Stimulated activated CD4-positive, alpha-beta T cell treated with anti-CD3 and anti-CD28 coated beads, Interleukin-15, amount 100 ng/mL, for 1 hour (primary cell): ENCODE results near the gene DCX.

Source experiments
- DNase-seq, 2 donors: peaks; one replicate each; pipeline ENCODE4 v3.0.0-alpha.2; 2020; ENCODE audit warnings: low read depth in 1 of 2, low spot score in 1 of 2

DCX gene

DNA sequence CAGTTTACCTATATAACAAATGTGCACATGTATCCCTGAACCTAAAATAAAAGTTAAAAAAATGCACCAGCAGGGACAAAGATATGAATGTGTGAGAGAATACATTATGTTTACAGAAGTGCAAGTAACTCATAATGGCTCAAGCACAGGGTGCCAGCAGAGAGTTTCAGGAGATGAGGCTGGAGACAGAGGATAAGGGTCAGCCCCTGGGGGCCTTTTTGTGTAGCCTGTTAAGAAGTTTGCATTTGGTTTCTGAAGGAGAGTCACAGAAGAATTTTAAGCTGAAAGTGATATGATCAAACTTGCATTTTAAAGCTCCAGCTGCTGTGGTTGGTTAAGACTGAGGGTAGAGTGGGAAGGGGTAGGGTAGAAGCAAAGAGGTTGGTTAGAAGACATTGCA is 93.1 kb downstream of the DCX start:
- DNase-seq = no peak

DNA sequence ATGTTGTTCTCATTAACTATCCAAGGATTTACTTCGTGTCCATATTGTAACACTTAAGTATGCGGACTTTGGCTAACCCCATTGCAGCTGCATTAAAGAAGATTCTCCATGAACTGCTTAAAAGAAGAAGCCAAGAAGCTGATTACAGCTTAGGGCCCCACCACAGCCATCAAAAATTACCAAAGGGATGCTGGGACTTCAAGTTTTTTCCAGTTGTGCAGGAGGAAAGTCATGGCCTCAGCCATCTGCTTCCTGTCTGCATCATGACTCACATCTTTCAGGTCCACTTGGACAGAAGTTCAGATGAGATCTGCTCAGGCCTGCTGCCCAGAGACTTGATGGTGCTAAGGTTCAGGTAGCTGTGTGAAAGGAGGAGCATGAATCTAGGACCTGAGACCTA is 102.9 kb downstream of the DCX start:
- no peak for DNase-seq

DNA sequence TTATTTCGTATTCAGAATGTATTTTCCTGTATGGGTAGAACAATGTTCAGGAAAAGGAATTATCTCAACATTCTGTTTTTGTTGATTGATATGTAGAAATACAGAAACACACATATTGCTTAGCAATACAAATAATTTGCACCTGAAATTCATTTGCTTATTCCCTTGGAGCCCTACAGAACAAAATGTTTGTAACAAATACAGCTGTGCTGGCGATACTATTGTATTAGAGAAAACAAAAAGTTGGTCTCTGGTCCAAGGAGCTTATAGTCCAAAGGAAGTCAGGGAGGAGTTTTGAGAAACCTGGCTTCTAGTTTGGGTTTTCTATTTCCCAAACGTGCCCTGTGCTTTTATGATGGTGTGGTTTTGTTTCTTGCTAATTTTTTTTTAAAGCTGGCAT is 104.0 kb downstream of the DCX start:
- no peak for DNase-seq

DNA sequence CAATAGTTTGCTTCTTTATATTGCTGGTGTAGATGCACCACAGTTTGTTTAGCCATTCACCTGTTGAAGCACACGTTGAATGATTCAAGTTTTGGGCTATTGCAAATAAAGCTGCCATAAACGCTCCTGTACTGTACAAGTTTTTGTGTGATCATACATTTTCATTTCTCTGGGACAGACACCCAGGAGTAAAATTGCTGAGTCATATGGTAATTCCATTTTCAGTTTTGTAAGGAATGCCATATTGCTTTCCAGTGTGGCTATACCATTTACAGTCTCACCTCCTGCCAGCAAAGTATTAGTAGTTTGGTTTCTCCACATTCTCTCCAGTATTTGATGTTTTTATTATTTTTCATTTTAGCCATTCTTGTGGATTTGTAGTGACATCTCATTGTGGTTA is 109.7 kb downstream of the DCX start:
- no peak for DNase-seq

DNA sequence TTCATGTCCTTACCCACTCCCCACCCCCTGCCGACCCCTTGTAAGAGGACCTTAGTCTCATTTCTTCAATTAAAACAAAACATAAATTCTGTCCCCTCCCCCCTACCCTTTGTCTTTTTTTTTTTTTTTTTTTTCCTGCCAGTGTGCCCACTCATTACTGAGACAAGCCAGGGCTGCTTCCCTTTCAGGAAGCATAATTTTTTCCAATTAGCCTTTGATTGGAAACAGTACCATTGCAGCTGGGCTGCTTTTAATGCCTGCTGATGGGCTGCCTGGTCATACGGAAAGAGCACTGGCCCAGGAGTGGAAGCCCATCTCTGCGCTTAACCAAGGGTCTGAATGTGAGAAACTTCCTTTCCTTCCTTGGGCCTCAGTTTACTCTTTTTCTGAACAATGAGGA is 123.2 kb downstream of the DCX start:
- DNase-seq = no peak

DNA sequence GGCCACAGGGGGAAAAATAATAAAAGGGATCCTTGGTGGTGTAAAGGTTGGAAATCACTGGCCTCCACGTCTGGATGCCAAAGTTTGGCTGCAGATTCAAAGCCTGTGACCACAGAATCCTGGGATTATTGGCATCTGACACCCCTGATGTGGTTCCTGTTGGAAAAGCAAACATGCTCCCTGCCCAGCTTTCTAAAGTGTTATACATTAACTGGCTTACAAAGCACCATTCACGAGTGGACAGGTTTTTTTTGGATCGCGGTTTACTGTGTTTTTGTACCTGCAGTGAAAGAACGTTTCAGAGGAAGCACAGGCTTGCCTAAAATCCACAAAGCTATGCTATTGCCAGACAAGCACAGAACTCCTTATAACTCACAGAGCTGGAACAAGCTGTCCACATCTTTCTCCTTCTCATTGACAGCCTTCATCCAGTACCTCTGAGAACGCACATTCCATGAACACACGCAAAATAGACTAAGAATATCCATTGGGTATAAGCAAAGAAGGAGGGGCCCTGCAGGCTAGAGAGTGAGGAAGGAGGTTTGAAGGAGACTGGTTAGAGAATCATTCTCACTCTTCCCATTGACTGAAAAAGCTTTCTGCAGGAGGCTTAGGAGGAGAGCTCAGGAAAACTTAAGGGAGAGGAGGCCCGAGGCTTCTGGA is 127.2 kb downstream of the DCX start:
- no peak for DNase-seq

DNA sequence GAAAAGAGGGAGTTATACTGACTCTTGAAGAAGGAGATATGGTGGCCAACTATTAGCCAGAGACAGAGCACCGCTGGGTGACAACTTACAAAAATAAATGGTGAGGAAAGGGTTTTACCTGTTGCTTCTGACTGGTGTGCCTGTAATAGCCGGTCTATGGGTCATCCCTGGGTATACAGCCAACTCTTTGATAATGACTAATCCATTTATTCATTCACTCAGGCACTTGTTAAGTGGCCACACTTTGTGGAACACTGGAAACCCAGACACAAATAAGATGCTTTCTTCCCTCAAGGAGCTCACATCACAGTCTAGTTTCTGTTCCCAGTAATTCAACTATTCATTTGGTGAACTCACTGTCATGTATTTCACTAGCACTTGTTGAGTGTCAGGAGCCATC is 128.5 kb downstream of the DCX start:
- DNase-seq = no peak

DNA sequence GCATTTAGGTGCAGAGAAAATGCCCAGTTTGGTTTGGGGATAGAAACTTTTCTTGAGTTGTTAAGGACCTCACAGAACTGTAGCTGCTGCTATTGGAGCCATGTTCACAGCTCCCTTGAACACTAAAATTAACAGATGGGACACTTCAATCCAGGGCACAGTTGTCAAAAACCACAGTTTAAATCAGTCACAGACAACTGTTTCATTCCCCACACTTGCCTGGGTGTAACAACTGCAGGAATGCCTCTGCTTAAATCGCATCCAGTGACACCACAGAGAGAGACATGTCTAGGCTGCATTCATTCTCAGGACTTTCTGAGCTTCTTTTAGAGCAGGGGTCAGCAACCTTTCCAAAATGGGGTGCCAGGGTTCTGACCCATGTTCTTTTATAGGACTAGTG is 129.0 kb downstream of the DCX start:
- DNase-seq = no peak

DNA sequence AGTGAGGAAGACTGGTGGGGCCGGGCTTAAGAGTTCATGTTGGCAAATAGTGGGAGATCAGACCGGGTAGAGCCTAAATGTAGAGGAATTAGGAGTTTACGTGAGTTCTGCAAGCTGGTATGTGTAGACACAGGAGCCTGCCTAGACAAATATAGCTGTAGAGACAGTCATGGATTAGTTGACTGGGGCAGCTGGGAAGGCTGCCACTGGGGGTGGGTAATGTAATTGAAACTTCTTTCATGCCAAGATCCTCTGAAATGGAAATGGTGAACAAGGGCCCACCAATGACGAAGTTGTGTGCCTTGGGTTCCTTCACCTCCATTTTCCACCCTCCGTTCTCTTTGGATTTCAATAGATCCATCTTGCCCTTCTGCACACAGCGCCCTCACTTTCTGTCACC is 129.9 kb downstream of the DCX start:
- no peak for DNase-seq

DNA sequence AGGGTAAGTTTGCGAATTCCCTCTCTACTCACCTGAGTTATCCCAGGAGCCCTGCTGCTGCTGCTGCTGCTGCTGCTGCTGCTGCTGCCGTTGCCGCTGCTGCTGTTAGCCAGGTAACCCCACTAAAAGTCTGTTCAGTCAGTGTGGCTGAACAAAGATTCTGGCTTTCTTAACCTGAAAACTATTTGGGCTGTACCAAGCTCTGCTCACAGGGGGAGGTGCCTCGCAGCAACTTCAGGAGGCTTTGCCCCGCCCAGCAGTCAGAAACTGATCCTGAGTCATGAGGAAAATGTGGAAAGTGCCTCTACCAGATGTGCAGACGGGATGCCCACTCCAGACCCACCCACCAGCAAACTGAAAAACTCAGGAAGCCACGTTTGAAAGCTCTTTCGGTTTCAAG is 141.7 kb downstream of the DCX start, which contains the start of gene CAPN6:
CAPN6 (minus strand) TSS at position 145 of the 400 bp plus-strand sequence. CDS start 6,547 bp downstream, outside the sequence.
- no peak for DNase-seq

DNA sequence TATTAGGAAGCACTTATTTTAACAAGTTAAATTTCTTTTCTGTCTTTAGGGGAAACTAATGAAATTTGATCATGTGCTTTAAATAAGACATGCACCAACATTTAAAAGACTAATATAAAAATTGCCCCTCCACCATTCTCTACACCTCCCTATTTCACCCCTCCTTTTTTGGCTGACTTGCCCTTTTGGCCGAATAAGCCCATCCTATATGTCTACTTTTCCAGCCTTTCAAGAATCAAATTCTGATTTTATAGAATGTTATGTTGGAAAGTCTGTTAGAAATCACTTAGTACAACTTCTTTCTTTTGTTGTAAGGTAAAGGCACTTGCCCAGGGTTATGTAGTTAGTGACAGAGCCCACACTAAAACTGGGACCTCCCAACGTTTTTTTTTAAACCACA is 143.5 kb downstream of the DCX start:
- no peak for DNase-seq

DNA sequence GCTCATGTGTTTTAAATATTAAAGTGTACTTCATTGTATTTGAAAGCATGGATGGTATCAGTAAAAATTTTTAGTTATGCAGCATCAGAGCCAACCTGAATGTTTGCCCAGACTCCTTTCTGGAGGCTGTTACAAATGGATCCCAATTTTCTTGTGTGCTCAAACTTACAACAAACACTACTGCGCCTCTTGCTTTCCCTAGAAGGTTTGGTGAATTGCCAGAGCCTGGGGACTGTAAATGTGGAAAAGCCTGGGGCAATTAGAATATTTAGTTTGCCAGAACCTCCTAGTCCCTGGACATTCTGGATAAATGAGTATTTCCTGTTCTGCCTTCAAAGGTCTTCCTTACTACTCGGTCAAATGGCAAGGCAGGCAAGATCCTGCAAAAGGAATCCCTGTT is 146.5 kb downstream of the DCX start:
- no peak for DNase-seq

DNA sequence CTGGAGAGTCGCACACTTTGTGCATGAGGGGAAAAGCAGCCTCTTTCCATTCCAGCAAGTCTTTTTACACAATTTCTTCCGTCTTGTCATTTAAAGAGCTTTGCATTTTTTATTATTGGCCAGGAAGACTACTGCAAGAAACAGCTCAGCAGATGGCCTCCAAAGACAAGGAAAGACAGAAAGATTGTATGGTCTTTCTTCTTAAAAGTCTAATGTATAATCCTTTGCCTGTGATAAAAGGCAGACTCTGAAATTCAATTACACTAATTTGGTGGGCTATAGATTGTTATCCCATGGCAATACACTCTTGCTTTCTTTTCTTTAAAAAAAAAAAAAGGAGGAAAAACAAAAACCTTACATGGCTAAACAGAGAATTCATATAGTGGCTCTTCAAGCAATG is 147.6 kb downstream of the DCX start:
- no peak for DNase-seq

DNA sequence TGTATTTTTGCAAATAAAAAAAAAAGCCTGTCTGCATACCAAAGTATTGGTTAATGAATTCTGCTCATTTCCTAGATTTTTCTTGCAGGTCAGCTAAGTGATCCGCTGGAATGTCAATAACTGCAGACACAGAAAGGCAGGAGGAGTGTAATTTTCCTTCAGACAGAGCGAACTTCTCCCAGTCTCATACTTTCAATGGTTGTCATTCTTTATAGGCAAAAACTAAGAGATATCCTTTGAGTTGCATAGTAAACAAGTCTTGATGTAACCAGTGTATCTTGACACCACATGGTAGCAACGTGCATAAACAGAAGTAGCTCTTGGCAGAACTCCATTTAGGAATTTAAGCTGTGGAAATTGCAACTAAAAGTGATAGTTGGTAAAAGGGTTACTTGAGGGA is 149.9 kb downstream of the DCX start:
- no peak for DNase-seq

DNA sequence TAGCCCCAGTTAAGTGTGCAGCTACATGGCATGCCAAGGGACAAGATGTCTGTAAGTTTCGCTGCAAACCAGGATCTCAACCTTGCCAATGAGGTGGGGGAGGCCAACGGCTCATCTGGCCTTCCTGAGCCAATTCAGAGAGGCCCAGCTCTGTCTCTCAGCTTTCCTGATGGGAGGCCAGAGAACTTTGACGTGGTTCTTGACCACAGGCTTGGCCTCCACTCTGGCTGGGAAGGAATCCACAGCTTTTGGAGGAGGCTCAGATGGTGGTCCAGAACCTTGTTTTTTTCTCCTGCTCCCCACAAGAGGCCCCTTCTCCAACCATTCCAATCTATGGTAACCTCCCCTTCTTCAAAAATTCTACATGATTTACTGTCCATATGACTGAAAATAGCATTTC is 151.5 kb downstream of the DCX start:
- no peak for DNase-seq

DNA sequence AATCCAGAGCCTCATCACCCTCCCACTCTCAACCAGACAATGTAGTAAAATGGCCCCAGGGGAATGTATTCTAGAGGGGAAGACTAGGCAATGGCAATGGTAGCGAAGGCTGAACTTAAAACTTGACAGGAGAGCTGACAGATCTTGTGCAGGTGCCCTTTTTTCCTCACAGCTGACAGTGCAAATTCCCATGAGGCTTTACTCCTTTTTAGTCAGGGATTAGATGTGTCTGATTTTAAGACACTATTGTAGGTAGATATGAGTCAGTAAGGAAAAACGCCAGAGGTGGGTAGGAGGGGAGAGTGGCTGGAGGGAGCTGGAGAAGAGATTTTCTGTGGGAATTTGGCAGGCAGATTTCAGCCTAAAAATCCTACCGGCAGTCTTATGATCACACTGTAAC is 152.4 kb downstream of the DCX start:
- no peak for DNase-seq

DNA sequence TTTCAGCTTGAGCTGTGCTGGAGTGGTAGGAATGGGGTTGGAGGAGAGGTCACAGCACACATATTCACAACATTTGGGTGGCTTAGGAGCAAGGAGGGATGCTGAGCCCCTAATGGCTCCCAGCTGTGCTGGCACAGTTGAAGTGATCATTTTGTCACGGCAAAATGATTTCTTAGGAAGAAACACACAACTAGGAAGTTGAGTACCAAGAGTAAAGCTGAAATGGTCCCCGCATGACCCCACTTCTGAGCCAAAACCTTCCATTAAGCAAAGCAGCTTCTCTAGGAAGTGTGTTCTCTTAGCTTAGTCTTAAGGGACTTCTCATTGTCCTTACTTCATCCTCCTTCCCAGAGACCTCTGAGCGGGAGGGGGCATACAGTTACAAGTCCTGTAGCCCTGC is 154.3 kb downstream of the DCX start:
- no peak for DNase-seq

DNA sequence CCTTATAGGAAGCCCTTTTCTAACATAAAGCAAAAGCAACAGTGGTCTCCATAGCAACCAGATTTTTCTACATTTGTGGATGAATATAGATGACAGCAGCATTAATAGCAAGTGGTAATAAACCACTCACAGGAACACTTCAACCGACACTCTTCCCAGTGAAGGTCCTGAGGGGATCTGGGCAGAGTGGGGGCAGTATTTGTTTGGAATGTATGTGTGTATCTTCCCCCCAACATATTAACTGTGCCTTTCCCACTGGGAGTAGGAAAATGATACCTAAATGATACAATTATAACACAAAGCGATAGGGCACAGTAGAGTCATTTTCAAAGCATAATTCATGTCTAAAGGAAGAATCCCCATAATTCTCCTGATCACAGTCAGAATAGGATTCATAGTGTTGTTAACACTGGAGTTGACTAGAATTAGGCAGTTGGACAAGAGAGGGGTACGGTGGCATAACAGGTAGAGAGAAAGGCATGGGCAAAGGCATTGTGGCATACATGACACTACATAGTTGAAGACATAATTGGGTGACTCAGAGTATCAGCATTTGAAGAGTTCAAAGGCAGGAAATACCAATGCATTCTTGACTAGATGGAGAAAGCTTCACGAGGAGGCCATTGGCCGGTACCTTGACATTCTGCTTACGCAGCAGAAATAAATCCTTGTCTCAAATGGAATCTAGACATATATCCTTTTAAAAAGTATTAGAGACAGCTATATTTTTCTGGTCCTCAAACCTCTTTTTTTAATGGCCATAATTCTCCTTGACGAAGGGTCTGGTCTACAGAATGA is 156.9 kb downstream of the DCX start:
- no peak for DNase-seq

DNA sequence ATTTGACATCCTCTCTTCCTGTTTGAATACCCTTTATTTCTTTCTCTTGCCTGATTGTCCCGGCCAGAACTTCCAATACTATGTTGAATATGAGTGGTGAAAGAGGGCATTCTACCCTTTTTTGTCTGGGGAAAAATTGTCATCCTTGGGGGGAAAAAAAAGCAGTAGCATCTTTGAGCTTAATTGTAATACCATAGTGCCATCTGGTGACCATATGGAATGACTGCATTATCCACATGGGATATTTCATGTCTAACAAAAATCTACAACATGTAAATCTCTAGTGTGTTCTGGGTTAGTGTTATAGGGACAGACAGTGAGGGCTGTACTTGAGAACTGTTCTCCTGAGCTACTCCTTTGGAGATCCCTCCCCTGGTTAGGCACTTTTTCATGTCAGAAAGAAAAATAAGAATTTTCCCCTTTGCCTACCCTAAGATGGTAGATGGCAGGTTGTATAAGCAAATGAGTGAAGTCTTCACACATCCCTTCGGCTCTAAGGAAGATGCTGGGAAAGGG is 167.7 kb downstream of the DCX start:
- DNase-seq = no peak
